ENCODE data around the gene EFNA4.
"Not testable (repeated sequence)": the region's sequence is repeated elsewhere in the genome, so short reads cannot be mapped to it uniquely, and the experiment has no call there.

EFNA4 gene

GRCh38 chr1:155086856-155087535 is 23.5 kb downstream of the EFNA4 start:
- no peak for DNase-seq (ENCODE audit: low spot score)

GRCh38 chr1:155091071-155092051 is 27.8 kb downstream of the EFNA4 start:
- peak; percentile 84 for DNase-seq (ENCODE audit: low spot score)

GRCh38 chr1:155092131-155092530 is 28.6 kb downstream of the EFNA4 start:
- DNase-seq (ENCODE audit: low spot score) = no peak

GRCh38 chr1:155092641-155093040 is 29.1 kb downstream of the EFNA4 start:
- DNase-seq (ENCODE audit: low spot score) = no peak

- DNase-seq (ENCODE audit: low spot score) = no peak
Observed at GRCh38 chr1:155093911-155094621, 30.5 kb downstream of the EFNA4 start.

GRCh38 chr1:155094622-155094948 is 31.0 kb downstream of the EFNA4 start:
- DNase-seq (ENCODE audit: low spot score) = no peak

- no peak for DNase-seq (ENCODE audit: low spot score)
Observed at GRCh38 chr1:155099331-155099730, 35.8 kb downstream of the EFNA4 start.

GRCh38 chr1:155103325-155103724 is 39.8 kb downstream of the EFNA4 start:
- no peak for DNase-seq (ENCODE audit: low spot score)

GRCh38 chr1:155104605-155105534 is 41.3 kb downstream of the EFNA4 start:
- no peak for DNase-seq (ENCODE audit: low spot score)

- DNase-seq (ENCODE audit: low spot score) = no peak
Observed at GRCh38 chr1:155105604-155106011, 42.1 kb downstream of the EFNA4 start.

GRCh38 chr1:155106862-155107261 is 43.3 kb downstream of the EFNA4 start:
- DNase-seq (ENCODE audit: low spot score) = no peak

- no peak for DNase-seq (ENCODE audit: low spot score)
Observed at GRCh38 chr1:155107309-155108264, 44.0 kb downstream of the EFNA4 start.

- DNase-seq (ENCODE audit: low spot score) = no peak
Observed at GRCh38 chr1:155108296-155108695, 44.8 kb downstream of the EFNA4 start.

GRCh38 chr1:155110381-155110780 is 46.8 kb downstream of the EFNA4 start:
- no peak for DNase-seq (ENCODE audit: low spot score)

- no peak for DNase-seq (ENCODE audit: low spot score)
Observed at GRCh38 chr1:155110826-155111225, 47.3 kb downstream of the EFNA4 start.

GRCh38 chr1:155113450-155113980 is 50.0 kb downstream of the EFNA4 start:
- DNase-seq (ENCODE audit: low spot score) = no peak

- DNase-seq (ENCODE audit: low spot score) = no peak
Observed at GRCh38 chr1:155116113-155116764, 52.7 kb downstream of the EFNA4 start.

GRCh38 chr1:155117610-155118009 is 54.1 kb downstream of the EFNA4 start:
- DNase-seq (ENCODE audit: low spot score) = no peak

- DNase-seq (ENCODE audit: low spot score) = not testable (repeated sequence)
Observed at GRCh38 chr1:155118090-155118489, 54.5 kb downstream of the EFNA4 start.

All from hepatic stellate cell (primary cell).